Activated CD4-positive, alpha-beta T cell treated with anti-CD3 and anti-CD28 coated beads, Interleukin-2, Interleukin-6, amounts not matched to agents 100 ng/mL and 50 ng/mL, durations not matched to agents 16 hours and 8 hours (primary cell): ENCODE results near the gene MCRS1.

Experiments
- DNase-seq: peaks from one replicate; pipeline ENCODE4 v3.0.0-alpha.2; 2020

Gene MCRS1

GRCh38 chr12:49554266-49554665, 13.7 kb downstream of the MCRS1 start:
- DNase-seq: no peak

- peak; percentile 43 for DNase-seq
Measured at GRCh38 chr12:49553512-49554088, 14.3 kb downstream of the MCRS1 start.

GRCh38 chr12:49552899-49553298, 15.0 kb downstream of the MCRS1 start:
- DNase-seq: no peak

GRCh38 chr12:49552425-49552824, 15.5 kb downstream of the MCRS1 start:
- no peak for DNase-seq

GRCh38 chr12:49552014-49552413, 15.9 kb downstream of the MCRS1 start:
- DNase-seq: no peak

GRCh38 chr12:49550693-49551252, 17.2 kb downstream of the MCRS1 start:
- DNase-seq: no peak

GRCh38 chr12:49549735-49550692, 17.9 kb downstream of the MCRS1 start:
- no peak for DNase-seq

- DNase-seq: no peak
Measured at GRCh38 chr12:49548822-49549648, 18.9 kb downstream of the MCRS1 start.

- DNase-seq: no peak
Measured at GRCh38 chr12:49548481-49548821, 19.5 kb downstream of the MCRS1 start.

- no peak for DNase-seq
Measured at GRCh38 chr12:49547090-49547690, 20.8 kb downstream of the MCRS1 start.

- no peak for DNase-seq
Measured at GRCh38 chr12:49546481-49546880, 21.5 kb downstream of the MCRS1 start.

GRCh38 chr12:49545815-49546214, 22.1 kb downstream of the MCRS1 start:
- DNase-seq: no peak

GRCh38 chr12:49543914-49544815, 23.8 kb downstream of the MCRS1 start:
- no peak for DNase-seq

- no peak for DNase-seq
Measured at GRCh38 chr12:49543221-49543913, 24.6 kb downstream of the MCRS1 start.

- DNase-seq: no peak
Measured at GRCh38 chr12:49542592-49543160, 25.3 kb downstream of the MCRS1 start.

- no peak for DNase-seq
Measured at GRCh38 chr12:49541911-49542505, 25.9 kb downstream of the MCRS1 start.

- DNase-seq: no peak
Measured at GRCh38 chr12:49541140-49541861, 26.6 kb downstream of the MCRS1 start.

- no peak for DNase-seq
Measured at GRCh38 chr12:49540229-49541139, 27.5 kb downstream of the MCRS1 start.
